ENCODE results near the gene SLCO2B1.
A peak's percentile ranks its signal among the peaks of the same experiment; 100 is the strongest.

Gene SLCO2B1

GRCh38 chr11:75160880-75161279 lies 10.0 kb downstream of the SLCO2B1 start:
- DNase-seq (ENCODE audit: low spot score): no peak
- FAIRE-seq: no peak

DNA sequence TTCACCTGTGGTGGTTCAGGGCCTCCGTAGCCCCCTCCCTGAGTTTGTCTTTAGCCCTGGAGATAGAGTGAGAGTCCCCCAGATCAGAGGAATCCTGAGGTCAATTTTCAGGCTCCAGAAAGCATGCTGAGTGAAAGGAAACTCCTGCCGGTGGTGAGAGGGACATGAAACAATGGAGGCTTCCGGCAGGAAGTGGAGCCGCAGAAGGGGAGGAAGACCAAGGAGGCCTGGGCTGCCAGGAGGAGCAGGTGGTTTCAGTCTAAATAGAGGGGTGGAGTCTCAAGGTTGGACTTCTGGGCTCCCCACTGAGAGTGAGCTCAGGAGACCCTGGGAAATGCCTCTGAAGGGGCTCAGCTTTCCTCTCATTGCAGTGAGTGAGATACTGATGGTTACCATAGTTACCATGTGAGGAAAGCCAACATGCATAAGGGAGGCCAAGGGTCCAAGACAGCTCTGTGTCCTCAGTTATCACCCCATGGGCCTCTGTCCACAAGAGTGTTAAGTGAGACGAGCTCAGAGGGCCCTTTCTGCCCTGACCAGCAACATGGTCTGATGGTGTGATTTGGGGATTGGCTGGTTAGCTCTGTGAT lies 10.7 kb downstream of the SLCO2B1 start:
- DNase-seq (ENCODE audit: low spot score): no peak
- FAIRE-seq: no peak

DNA sequence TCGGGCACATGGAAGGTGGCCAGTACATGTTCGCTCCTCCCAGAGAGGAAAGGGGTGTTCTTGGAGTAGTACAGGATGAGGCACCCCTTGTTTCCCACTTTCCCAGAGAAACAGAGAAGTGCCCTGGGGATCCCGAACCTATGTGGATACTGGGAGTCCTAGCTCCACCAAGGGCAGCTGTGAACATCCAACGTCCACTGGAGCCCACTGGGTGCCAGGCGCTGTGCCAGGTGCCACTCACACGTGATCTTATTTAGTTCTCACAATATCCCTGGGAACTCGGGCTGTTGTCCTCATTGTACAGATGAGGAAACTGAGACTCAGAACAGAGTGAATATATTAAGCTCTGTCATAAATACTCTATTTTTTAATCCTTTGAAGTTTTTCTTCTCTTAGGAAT lies 12.0 kb downstream of the SLCO2B1 start:
- FAIRE-seq (no peak), DNase-seq (ENCODE audit: low spot score) (no peak)

DNA sequence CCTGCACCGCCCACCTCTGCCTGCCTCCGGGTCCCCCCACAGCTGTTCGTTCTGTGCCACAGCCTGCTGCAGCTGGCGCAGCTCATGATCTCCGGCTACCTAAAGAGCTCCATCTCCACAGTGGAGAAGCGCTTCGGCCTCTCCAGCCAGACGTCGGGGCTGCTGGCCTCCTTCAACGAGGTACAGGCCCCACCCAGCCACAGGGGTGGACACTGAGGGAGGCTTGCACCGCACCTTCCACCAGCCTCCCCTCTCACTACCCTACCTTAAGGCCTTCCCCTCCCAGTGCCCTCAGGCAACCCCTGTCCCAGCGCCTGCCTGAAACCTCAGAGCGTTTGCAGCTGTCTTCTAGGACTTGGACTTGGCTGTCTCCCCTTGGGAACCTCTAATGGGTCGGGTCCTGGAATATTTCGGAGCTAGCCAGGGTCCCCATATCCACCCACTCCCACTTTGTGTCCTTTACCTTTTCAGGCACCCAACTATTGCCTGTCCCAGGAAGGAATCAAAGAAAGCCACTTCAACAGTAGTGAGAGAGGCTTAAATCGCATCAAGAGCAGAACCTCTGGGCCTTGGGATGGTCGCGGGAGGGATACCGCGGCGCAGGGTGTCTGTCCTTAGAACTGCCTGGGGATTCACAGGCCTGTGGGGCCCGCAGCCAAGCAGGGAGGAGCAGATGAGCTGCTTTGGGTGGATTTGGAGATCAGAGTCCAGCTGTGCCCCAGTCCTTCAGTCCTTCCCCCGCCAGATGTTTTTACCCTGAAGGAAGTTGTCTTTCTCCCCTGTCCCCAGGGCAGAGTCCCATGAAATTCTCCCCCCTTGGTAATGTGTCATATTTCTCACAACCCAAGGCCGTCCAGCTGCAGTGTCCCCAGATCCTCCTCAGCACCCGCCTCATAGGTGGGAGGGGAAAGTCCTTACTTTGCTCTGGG lies 13.3 kb downstream of the SLCO2B1 start:
- DNase-seq (ENCODE audit: low spot score): no peak
- FAIRE-seq: no peak

- DNase-seq (ENCODE audit: low spot score) (no peak), FAIRE-seq (peak; percentile 17)
Observed at GRCh38 chr11:75165721-75166120, 14.8 kb downstream of the SLCO2B1 start.

DNA sequence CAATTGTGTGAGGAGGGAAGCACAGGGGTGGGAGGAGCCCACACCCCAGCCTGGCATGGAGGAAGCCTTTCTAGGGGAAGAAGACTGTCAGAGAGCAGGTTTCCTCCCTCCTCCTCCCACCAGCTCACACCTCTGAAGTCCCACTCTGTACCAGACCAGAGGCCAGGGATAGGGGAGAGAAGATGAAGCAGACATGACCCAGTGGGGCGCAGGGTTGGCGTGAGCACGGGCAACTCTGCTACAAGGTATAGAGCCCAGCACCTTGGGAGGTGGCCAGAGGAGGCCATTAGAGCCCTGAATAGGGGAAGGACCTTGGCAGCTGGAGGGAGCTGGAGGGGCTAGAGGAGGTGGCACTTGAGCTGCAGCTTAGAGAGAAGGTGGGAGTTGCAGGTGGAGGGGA lies 15.9 kb downstream of the SLCO2B1 start:
- FAIRE-seq: no peak
- no peak for DNase-seq (ENCODE audit: low spot score)

DNA sequence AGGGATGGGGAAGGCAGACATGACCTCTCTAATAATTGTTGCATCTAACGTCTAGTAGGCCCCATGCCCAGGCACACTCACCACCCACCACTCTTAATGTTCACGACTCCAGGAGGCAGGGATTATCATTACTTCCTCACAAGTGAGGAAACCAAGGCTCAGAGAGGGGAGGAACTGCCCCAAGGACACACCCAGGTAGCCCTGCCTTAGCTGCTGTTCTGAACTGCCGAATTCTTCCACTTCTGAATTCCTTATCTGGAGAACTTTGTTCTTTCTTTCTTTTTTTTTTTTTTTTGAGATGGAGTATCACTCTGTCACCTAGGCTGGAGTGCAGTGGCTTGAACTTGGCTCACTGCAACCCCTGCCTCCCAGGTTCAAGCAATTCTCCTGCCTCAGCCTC lies 16.7 kb downstream of the SLCO2B1 start:
- DNase-seq (ENCODE audit: low spot score) (no peak), FAIRE-seq (no peak)

- no peak for FAIRE-seq
Observed at GRCh38 chr11:75169101-75169885, 18.4 kb downstream of the SLCO2B1 start.

DNA sequence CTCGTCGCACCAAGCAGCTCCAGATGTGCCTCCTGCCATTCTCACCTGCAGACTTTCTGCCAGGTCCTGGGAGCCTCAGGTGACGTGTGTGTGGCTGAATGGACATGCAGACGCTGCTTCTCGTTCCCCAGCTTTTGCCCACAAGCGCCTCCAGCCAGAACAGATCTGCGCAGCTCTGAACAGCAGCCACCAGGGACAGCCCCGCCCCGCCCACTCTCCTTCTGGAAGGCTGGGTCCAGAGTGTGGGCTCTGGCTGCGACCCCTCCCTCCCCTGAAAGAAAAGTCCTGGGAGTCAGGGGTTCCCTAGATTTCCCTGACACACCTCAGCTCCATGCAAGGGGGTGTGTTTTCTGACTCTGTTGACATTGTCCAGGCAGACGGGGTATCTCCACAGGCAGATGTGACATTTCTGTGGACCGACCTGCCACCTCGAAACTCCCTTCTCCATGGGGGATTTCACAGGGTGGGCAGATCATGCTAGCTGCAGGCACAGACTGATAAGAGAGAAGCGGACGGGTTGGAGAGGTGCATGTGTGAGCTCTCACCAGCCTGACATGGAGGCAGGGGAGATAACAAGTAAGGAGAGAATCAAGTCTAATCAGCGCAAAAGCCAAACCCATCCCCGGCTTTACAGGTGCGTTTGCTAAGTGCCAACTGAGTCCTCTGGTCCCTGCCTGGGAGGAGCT lies 19.8 kb downstream of the SLCO2B1 start:
- FAIRE-seq (no peak), DNase-seq (ENCODE audit: low spot score) (no peak)

More at GRCh38 chr11:75169101-75169885, 18.4 kb downstream of the SLCO2B1 start:
- no peak for DNase-seq (ENCODE audit: low spot score)

GRCh38 chr11:75173336-75173735 lies 22.4 kb downstream of the SLCO2B1 start:
- FAIRE-seq (no peak), DNase-seq (ENCODE audit: low spot score) (no peak)

- FAIRE-seq (no peak), DNase-seq (ENCODE audit: low spot score) (no peak)
Observed at GRCh38 chr11:75174781-75175370, 24.0 kb downstream of the SLCO2B1 start.

DNA sequence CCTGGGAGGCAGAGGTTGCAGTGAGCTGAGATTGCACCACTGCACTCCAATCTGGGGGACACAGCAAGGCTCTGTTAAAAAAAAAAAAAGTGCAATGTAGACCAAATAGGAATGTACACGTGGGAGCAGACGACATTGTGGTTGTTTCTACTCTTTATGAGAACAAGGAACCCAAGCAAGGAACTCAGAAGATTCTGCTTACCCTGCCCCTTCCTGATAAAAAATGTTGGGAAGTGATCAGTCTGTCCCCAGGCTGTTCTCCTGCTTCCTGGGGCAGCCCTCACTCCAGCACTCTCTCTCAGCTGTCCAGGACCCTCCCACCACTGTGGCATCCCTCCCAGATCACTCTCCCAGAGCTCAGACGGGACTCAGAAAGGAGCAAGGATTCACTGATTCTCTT lies 31.8 kb downstream of the SLCO2B1 start:
- DNase-seq (ENCODE audit: low spot score) (no peak), FAIRE-seq (no peak)

GRCh38 chr11:75184051-75184450 lies 33.1 kb downstream of the SLCO2B1 start:
- FAIRE-seq (no peak), DNase-seq (ENCODE audit: low spot score) (no peak)

DNA sequence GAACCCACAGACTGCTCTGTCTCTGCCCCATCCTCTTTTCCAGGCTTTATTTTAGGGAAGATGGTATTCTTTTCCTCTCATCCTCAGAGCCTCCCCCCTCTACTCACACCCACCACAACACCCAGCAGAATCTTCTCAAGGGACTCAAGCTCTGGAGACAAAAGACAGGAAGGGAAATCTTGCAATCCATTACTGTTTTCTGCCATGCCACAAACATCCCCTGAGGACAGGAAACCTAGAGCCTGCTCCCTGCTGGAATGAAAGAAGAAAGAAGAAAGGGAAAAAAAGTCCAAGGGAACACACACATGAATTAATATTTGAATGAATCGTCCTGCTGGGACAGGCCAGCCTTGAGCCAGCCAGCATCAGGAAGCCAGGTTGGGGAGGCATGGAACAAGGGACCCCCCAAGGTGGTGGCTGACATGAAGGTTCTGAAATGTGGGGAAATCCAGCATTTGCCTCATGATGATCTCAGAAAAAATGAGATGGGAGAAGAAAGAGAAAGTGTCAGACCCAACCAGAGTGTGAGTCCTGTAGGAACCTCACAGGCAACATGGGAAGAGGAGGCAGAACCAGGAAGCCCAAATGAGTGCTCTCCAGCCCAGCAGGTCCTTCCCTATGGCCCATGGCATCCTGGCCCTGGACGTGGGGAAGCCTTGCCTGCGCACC lies 34.0 kb downstream of the SLCO2B1 start:
- FAIRE-seq (no peak), DNase-seq (ENCODE audit: low spot score) (no peak)

DNA sequence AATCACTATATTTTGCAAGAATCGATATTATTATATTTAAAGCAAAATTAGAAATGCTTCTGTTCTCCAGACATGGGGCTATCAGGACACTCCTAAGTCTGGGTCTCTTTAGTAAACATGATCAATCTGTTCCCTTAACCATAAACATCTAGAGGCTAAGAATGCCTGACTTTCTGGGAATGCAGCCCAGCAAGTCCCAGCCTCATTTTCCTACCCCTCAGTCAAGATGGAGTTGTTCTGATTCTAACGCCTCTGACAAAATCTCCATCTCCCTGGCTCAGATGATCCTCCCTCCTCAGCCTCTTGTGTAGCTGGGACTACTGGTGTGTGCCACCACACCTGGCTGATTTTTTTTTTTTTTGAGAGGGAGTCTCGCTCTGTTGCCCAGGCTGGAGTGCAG lies 35.0 kb downstream of the SLCO2B1 start:
- DNase-seq (ENCODE audit: low spot score): no peak

DNA sequence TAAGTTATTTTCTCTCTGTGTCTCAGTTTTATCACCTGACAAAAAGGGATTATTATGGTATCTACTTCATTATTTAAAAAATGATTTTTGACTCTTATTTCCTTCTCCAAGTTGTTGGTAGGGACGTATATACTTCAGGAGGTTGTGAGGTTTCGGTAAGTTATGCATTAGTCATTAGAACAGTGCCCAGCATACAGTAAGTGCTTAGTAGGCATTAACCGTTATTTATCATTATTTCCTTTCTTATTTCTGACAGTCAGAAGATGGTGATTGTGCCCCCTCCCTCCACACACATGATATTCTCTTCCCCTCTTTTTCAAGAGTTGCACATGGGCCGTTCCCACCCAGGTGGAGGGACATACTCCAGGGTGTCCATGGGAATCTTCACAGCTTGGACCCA lies 36.1 kb downstream of the SLCO2B1 start:
- no peak for DNase-seq (ENCODE audit: low spot score)
- no peak for FAIRE-seq

More for the DNA sequence above, 35.0 kb downstream of the SLCO2B1 start:
- FAIRE-seq: no peak

- DNase-seq (ENCODE audit: low spot score) (no peak), FAIRE-seq (no peak)
Observed at GRCh38 chr11:75188671-75189070, 37.8 kb downstream of the SLCO2B1 start.

GRCh38 chr11:75189108-75189507 lies 38.2 kb downstream of the SLCO2B1 start:
- no peak for DNase-seq (ENCODE audit: low spot score)
- FAIRE-seq: no peak

- FAIRE-seq: no peak
- no peak for DNase-seq (ENCODE audit: low spot score)
Observed at GRCh38 chr11:75189911-75190310, 39.0 kb downstream of the SLCO2B1 start.

GRCh38 chr11:75190652-75191329 lies 39.9 kb downstream of the SLCO2B1 start:
- DNase-seq (ENCODE audit: low spot score) (no peak), FAIRE-seq (no peak)

All from urothelium cell line (cell line).